HCT116 (cell line): Measurements from ENCODE around the gene TRAF3. TPM values are rescaled to one million over a fixed set of nuclear protein-coding genes. Genes with fewer than 3 reads are reported as not detected.

ENCODE experiments used
- ATAC-seq: fragments of 200-7000 bp; cut with Tn5 transposase; 2 replicates; pipeline ENCODE4 v1.9.1; 2020; ENCODE audit warnings: mild to moderate bottlenecking, moderate library complexity
- BruUV-seq: library from RNA; stranded (reverse); fragments of 400-500 nt; replicated peaks from 2 replicates; lab custom pipeline; 2021; lab: Mats Ljungman, UMichigan
- CTCF ChIA-PET: fragments of 300-600 bp; sonication (Branson Sonifier 250); formaldehyde crosslinking; loops from one replicate; lab custom pipeline; 2021; ENCODE audit warnings: antibody characterized with exemption; lab: Charles Lee
- POLR2A ChIA-PET: fragments of 300-600, 350-600 bp; sonication (Branson Sonifier 250); formaldehyde crosslinking; loops from one replicate; lab custom pipeline; 2021; ENCODE audit warnings: antibody characterized with exemption; lab: Charles Lee
- RAD21 ChIA-PET, 2 experiments: fragments of 300-600 bp; sonication (Branson Sonifier 250); formaldehyde crosslinking; loops; one replicate each; lab custom pipeline; 2023; ENCODE audit warnings: low total read pairs in 2 of 2; ENCODE audit not compliant: uncharacterized antibody in 2 of 2, unreplicated experiment in 2 of 2, low non-redundant PET in 1 of 2; lab: Charles Lee
- DNase-seq: peaks from one replicate; pipeline ENCODE4 v3.0.0-alpha.2; 2010; ENCODE audit warnings: low read depth, low spot score
- H2AFZ ChIP-seq: fragments of 200-600 bp; shearing (Covaris generic), sonication (generic); 2 replicates; pipeline ENCODE4 v1.6.1; 2017; ENCODE audit warnings: low read depth, mixed run types, mixed read lengths, antibody characterized with exemption, low read length; ENCODE audit not compliant: poor library complexity, severe bottlenecking
- H3K27ac ChIP-seq: 2 replicates; pipeline ENCODE4 v1.5.1; 2012; ENCODE audit warnings: low read depth, low read length
- H3K27me3 ChIP-seq: fragments of 200-600 bp; sonication (generic); 2 replicates; pipeline ENCODE4 v1.6.1; 2016; ENCODE audit warnings: mixed run types, low read length, mixed read lengths; ENCODE audit not compliant: insufficient read depth
- H3K36me3 ChIP-seq, 2 experiments: fragments of 200-500 bp in 1 of 2; fragments of 200-600 bp in 1 of 2; sonication (Bioruptor generic) in 1 of 2; sonication (generic) in 1 of 2; 2 replicates each; pipeline versions ENCODE4 v1.5.1 to v1.6.1; 2014 to 2016; ENCODE audit warnings: low read length in 2 of 2, inconsistent platforms in 1 of 2, mixed read lengths in 1 of 2, mixed run types in 1 of 2; ENCODE audit not compliant: insufficient read depth in 2 of 2, control insufficient read depth in 1 of 2
- H3K4me1 ChIP-seq, 2 experiments: fragments of 200-600 bp in 1 of 2; sonication (generic) in 1 of 2; 2 replicates each; pipeline versions ENCODE4 v1.5.1 to v1.6.1; 2012 to 2017; ENCODE audit warnings: low read length in 2 of 2, inconsistent platforms in 1 of 2, mild to moderate bottlenecking in 1 of 2, mixed read lengths in 1 of 2, mixed run types in 1 of 2, moderate library complexity in 1 of 2; ENCODE audit not compliant: insufficient read depth in 2 of 2, control insufficient read depth in 1 of 2
- H3K4me2 ChIP-seq: fragments of 200-600 bp; sonication (generic); 2 replicates; pipeline ENCODE4 v1.6.1; 2017; ENCODE audit warnings: mixed run types, low read length, mixed read lengths
- H3K4me3 ChIP-seq, 2 experiments: fragments of 200-600 bp in 1 of 2; sonication (generic) in 1 of 2; replicated peaks in 1 of 2; 2 replicates each; pipeline ENCODE4 v1.5.1; 2011 to 2016; ENCODE audit warnings: low read length in 2 of 2, control low read depth in 1 of 2, low read depth in 1 of 2, mild to moderate bottlenecking in 1 of 2, mixed read lengths in 1 of 2, mixed run types in 1 of 2
- H3K79me2 ChIP-seq: fragments of 200-600 bp; sonication (generic); 2 replicates; pipeline ENCODE4 v1.6.1; 2017; ENCODE audit warnings: mild to moderate bottlenecking, mixed run types, low read length, moderate library complexity, mixed read lengths; ENCODE audit not compliant: insufficient read depth
- H3K9ac ChIP-seq: fragments of 200-600 bp; sonication (generic); 2 replicates; pipeline ENCODE4 v1.6.1; 2016; ENCODE audit warnings: low read length, mixed read lengths
- H3K9me2 ChIP-seq: fragments of 200-600 bp; sonication (generic), shearing (Covaris generic); 2 replicates; pipeline ENCODE4 v1.6.1; 2017; ENCODE audit warnings: mixed run types, mild to moderate bottlenecking, moderate library complexity; ENCODE audit not compliant: insufficient read depth
- H3K9me3 ChIP-seq, 2 experiments: fragments of 200-500 bp in 1 of 2; fragments of 200-600 bp in 1 of 2; sonication (Bioruptor generic) in 1 of 2; sonication (generic) in 1 of 2; 2 replicates each; pipeline ENCODE4 v1.6.1; 2014 to 2017; ENCODE audit warnings: low read length in 2 of 2, mixed read lengths in 2 of 2, inconsistent platforms in 1 of 2, low read depth in 1 of 2, mild to moderate bottlenecking in 1 of 2, mixed run types in 1 of 2, moderate library complexity in 1 of 2; ENCODE audit not compliant: control insufficient read depth in 1 of 2, insufficient read depth in 1 of 2
- H4K20me1 ChIP-seq: fragments of 200-600 bp; sonication (generic), shearing (Covaris generic); 2 replicates; pipeline ENCODE4 v1.6.1; 2017; ENCODE audit warnings: mixed run types, mild to moderate bottlenecking, moderate library complexity; ENCODE audit not compliant: insufficient read depth
- CEBPB ChIP-seq: IDR thresholded peaks from 2 replicates; pipeline ENCODE4 v1.6.1; 2012; ENCODE audit warnings: low read depth
- CTCF ChIP-seq, 3 experiments: fragments of 200-600 bp in 1 of 3; sonication (generic) in 1 of 3; IDR thresholded peaks in 2 of 3; conservative IDR thresholded peaks in 1 of 3; 2 replicates each; pipeline ENCODE4 v1.5.1; 2012 to 2017; ENCODE audit warnings: low read depth in 2 of 3, low read length in 2 of 3, antibody characterized with exemption in 1 of 3, borderline replicate concordance in 1 of 3, control low read depth in 1 of 3, mild to moderate bottlenecking in 1 of 3, mixed read lengths in 1 of 3, mixed run types in 1 of 3, moderate library complexity in 1 of 3; ENCODE audit not compliant: insufficient read depth in 1 of 3
- ELF1 ChIP-seq: IDR thresholded peaks from 2 replicates; pipeline ENCODE4 v1.6.1; 2012; ENCODE audit warnings: low read depth, borderline replicate concordance
- EZH2 ChIP-seq: fragments of 200-600 bp; sonication (generic); IDR thresholded peaks from 2 replicates; pipeline ENCODE4 v1.6.1; 2017; ENCODE audit warnings: antibody characterized with exemption, mixed run types
- EZH2phosphoT487 ChIP-seq: fragments of 200-600 bp; IDR thresholded peaks from 2 replicates; pipeline ENCODE4 v1.6.1; 2018; ENCODE audit warnings: antibody characterized with exemption, borderline replicate concordance
- FOSL1 ChIP-seq: IDR thresholded peaks from 2 replicates; pipeline ENCODE4 v1.6.1; 2012; ENCODE audit warnings: low read depth
- JUND ChIP-seq: IDR thresholded peaks from 2 replicates; pipeline ENCODE4 v1.6.1; 2012
- POLR2A ChIP-seq: IDR thresholded peaks from 2 replicates; pipeline ENCODE4 v1.7.0; 2011; ENCODE audit warnings: borderline replicate concordance; ENCODE audit not compliant: insufficient read depth, insufficient read length; ENCODE audit errors: extremely low read depth
- RAD21 ChIP-seq: IDR thresholded peaks from 2 replicates; pipeline ENCODE4 v1.6.1; 2012; ENCODE audit warnings: low read depth, mild to moderate bottlenecking
- REST ChIP-seq: IDR thresholded peaks from 2 replicates; pipeline ENCODE4 v1.6.1; 2012; ENCODE audit warnings: low read depth
- SIN3A ChIP-seq: IDR thresholded peaks from 2 replicates; pipeline ENCODE4 v1.6.1; 2012; ENCODE audit warnings: low read depth
- SP1 ChIP-seq: IDR thresholded peaks from 2 replicates; pipeline ENCODE4 v1.6.1; 2012; ENCODE audit warnings: low read depth
- SRF ChIP-seq: IDR thresholded peaks from 2 replicates; pipeline ENCODE4 v1.6.1; 2012; ENCODE audit warnings: low read depth
- YY1 ChIP-seq: IDR thresholded peaks from 2 replicates; pipeline ENCODE4 v1.6.1; 2011; ENCODE audit warnings: low read length, low read depth, moderate library complexity, mild to moderate bottlenecking; ENCODE audit not compliant: insufficient replicate concordance; ENCODE audit errors: extremely low read depth
- ZFX ChIP-seq: fragments of 450-650 bp; IDR thresholded peaks from 2 replicates; pipeline ENCODE4 v1.6.1; 2017
- ZNF274 ChIP-seq: fragments of 200-500 bp; sonication (Bioruptor generic); IDR thresholded peaks from 2 replicates; pipeline ENCODE4 v1.6.1; 2014; ENCODE audit warnings: mild to moderate bottlenecking, low read depth, low read length, inconsistent platforms
- intact Hi-C: fragments of 100-400 bp; cut with micrococcal nuclease; formaldehyde crosslinking; loops from 2 replicates; pipeline ENCODE4 v1.10.0; 2022
- total RNA-seq: library from RNA; stranded (reverse); gene quantifications from one replicate; pipeline ENCODE4 v1.2.1, GENCODE V29; 2021; ENCODE audit not compliant: unreplicated experiment

Gene TRAF3
- total RNA-seq, 1 experiment from 2014 or later, result 32.1 TPM

- H2AFZ ChIP-seq, result no peak overlapping the region
- ATAC-seq, result no peak
- BruUV-seq, result no TSS peak
- no peaks in the 10 kb centered on the region for H3K9me3 ChIP-seq
- ChIA-PET POLR2A (no interaction called here), RAD21 (no interaction called here), CTCF (no interaction called here)
- no peaks in the 10 kb centered on the region for H3K27me3 ChIP-seq
- H3K79me2 ChIP-seq, result 0 out of 2 replicates have a peak, but pooled peaks cover 3% of the 10 kb centered on the region
- DNase-seq, result no peak
- peaks cover 10 to 23% of the 10 kb centered on the region in 2 experiments; a peak in 3 of 4 replicates for H3K36me3 ChIP-seq
- TF ChIP-seq EZH2 (no peak), POLR2A (no peak), FOSL1 (no peak), CEBPB (no peak), SRF (no peak), ZFX (no peak), JUND (no peak), ELF1 (no peak), SIN3A (no peak), YY1 (no peak), REST (no peak), SP1 (no peak), EZH2phosphoT487 (no peak), RAD21 (no peak), ZNF274 (no peak), CTCF (IDR thresholded peaks at IDR 0.05 in 2 of 3, conservative IDR thresholded peaks at IDR 0.05 in 1 of 3; ENCODE audit: borderline replicate concordance in 1 of 3, insufficient read depth in 1 of 3, low read depth in 2 of 3, low read length in 2 of 3) (no peak)
- H3K4me1 ChIP-seq, result no peaks in the 10 kb centered on the region
- intact Hi-C loops, result no loop called here
- no peaks in the 10 kb centered on the region for H3K9me2 ChIP-seq
- H3K27ac ChIP-seq, result no peak overlapping the region
- H3K4me2 ChIP-seq, result no peak overlapping the region
- H4K20me1 ChIP-seq, result no peaks in the 10 kb centered on the region
- H3K4me3 ChIP-seq, result no peak overlapping the region
- H3K9ac ChIP-seq, result no peak overlapping the region
These were observed 47.4 kb upstream of the TRAF3 start for GRCh38 chr14:102729825-102730224.
